Trophoblast cell (in vitro differentiated cells and primary cell): ENCODE data around the gene ADCY2.

Experiments
- DNase-seq, 2 donors: peaks; one replicate each; pipeline ENCODE4 v3.0.0-alpha.2; 2016
- H2AFZ ChIP-seq: 2 replicates; pipeline ENCODE4 v1.6.1; 2013; ENCODE audit warnings: low read length, moderate library complexity, mild to moderate bottlenecking; ENCODE audit not compliant: insufficient read depth, poor library complexity
- H2AK5ac ChIP-seq: 2 replicates; pipeline ENCODE4 v1.6.1; 2013; ENCODE audit warnings: mild to moderate bottlenecking, low read length
- H2BK120ac ChIP-seq: 2 replicates; pipeline ENCODE4 v1.6.1; 2013; ENCODE audit warnings: low read length, mild to moderate bottlenecking, moderate library complexity; ENCODE audit not compliant: insufficient read depth, poor library complexity
- H2BK12ac ChIP-seq: 2 replicates; pipeline ENCODE4 v1.6.1; 2013; ENCODE audit warnings: mild to moderate bottlenecking, low read length, moderate library complexity
- H2BK5ac ChIP-seq: 2 replicates; pipeline ENCODE4 v1.6.1; 2013; ENCODE audit warnings: low read length, low read depth, moderate library complexity, mild to moderate bottlenecking; ENCODE audit not compliant: poor library complexity
- H3K14ac ChIP-seq: 2 replicates; pipeline ENCODE4 v1.6.1; 2013; ENCODE audit warnings: mild to moderate bottlenecking, low read length
- H3K18ac ChIP-seq: 2 replicates; pipeline ENCODE4 v1.6.1; 2013; ENCODE audit warnings: mild to moderate bottlenecking, low read length
- H3K23ac ChIP-seq: 2 replicates; pipeline ENCODE4 v1.6.1; 2013; ENCODE audit warnings: low read length
- H3K27ac ChIP-seq: 2 replicates; pipeline ENCODE4 v1.5.1; 2013; ENCODE audit warnings: low read depth, mild to moderate bottlenecking, inconsistent platforms, low read length, moderate library complexity
- H3K27me3 ChIP-seq: 2 replicates; pipeline ENCODE4 v1.6.1; 2013; ENCODE audit warnings: inconsistent platforms, mild to moderate bottlenecking, low read length, moderate library complexity; ENCODE audit not compliant: insufficient read depth
- H3K36me3 ChIP-seq, 2 experiments: 1 replicate in 1 of 2; 2 replicates in 1 of 2; pipeline ENCODE4 v1.6.1; 2013; ENCODE audit warnings: low read length in 2 of 2, mild to moderate bottlenecking in 2 of 2, moderate library complexity in 1 of 2; ENCODE audit not compliant: insufficient read depth in 2 of 2, control insufficient read depth in 1 of 2
- H3K4ac ChIP-seq: 2 replicates; pipeline ENCODE4 v1.6.1; 2013; ENCODE audit warnings: low read depth, mild to moderate bottlenecking, low read length, moderate library complexity
- H3K4me1 ChIP-seq, 2 experiments: 1 replicate in 1 of 2; 2 replicates in 1 of 2; pipeline ENCODE4 v1.6.1; 2013; ENCODE audit warnings: low read length in 2 of 2, mild to moderate bottlenecking in 2 of 2, moderate library complexity in 1 of 2; ENCODE audit not compliant: insufficient read depth in 2 of 2, control insufficient read depth in 1 of 2
- H3K4me2 ChIP-seq: 2 replicates; pipeline ENCODE4 v1.6.1; 2013; ENCODE audit warnings: inconsistent platforms, mild to moderate bottlenecking, low read length, moderate library complexity
- H3K4me3 ChIP-seq: 2 replicates; pipeline ENCODE4 v1.5.1; 2013; ENCODE audit warnings: mild to moderate bottlenecking, low read depth, low read length, inconsistent platforms
- H3K79me1 ChIP-seq: one replicate; pipeline ENCODE4 v1.6.1; 2013; ENCODE audit warnings: low read length
- H3K79me2 ChIP-seq: 2 replicates; pipeline ENCODE4 v1.6.1; 2013; ENCODE audit warnings: low read length, mild to moderate bottlenecking; ENCODE audit not compliant: control insufficient read depth, insufficient read depth, poor library complexity
- H3K9ac ChIP-seq: 2 replicates; pipeline ENCODE4 v1.6.1; 2013; ENCODE audit warnings: mild to moderate bottlenecking, low read length
- H3K9me3 ChIP-seq: 2 replicates; pipeline ENCODE4 v1.6.1; 2013; ENCODE audit warnings: low read depth, mild to moderate bottlenecking, control low read depth, inconsistent platforms, low read length; ENCODE audit not compliant: insufficient read depth
- H4K12ac ChIP-seq: 2 replicates; pipeline ENCODE4 v1.6.1; 2013; ENCODE audit warnings: low read depth, mild to moderate bottlenecking, low read length, moderate library complexity
- H4K8ac ChIP-seq: 2 replicates; pipeline ENCODE4 v1.6.1; 2013; ENCODE audit warnings: low read depth, mild to moderate bottlenecking, low read length, moderate library complexity
- H4K91ac ChIP-seq: one replicate; pipeline ENCODE4 v1.6.1; 2013; ENCODE audit warnings: low read depth, mild to moderate bottlenecking, low read length, moderate library complexity
- WGBS: extraction: QIAGEN DNeasy Blood & Tissue Kit; methylation state at CpG from one replicate; pipeline ENCODE4 v1.1.7; 2013; ENCODE audit warnings: missing lambda C conversion rate; ENCODE audit not compliant: insufficient read length, insufficient coverage; ENCODE audit errors: extremely low coverage; 5-methylcytosine and 5-hydroxymethylcytosine counted together

ADCY2 gene

DNA sequence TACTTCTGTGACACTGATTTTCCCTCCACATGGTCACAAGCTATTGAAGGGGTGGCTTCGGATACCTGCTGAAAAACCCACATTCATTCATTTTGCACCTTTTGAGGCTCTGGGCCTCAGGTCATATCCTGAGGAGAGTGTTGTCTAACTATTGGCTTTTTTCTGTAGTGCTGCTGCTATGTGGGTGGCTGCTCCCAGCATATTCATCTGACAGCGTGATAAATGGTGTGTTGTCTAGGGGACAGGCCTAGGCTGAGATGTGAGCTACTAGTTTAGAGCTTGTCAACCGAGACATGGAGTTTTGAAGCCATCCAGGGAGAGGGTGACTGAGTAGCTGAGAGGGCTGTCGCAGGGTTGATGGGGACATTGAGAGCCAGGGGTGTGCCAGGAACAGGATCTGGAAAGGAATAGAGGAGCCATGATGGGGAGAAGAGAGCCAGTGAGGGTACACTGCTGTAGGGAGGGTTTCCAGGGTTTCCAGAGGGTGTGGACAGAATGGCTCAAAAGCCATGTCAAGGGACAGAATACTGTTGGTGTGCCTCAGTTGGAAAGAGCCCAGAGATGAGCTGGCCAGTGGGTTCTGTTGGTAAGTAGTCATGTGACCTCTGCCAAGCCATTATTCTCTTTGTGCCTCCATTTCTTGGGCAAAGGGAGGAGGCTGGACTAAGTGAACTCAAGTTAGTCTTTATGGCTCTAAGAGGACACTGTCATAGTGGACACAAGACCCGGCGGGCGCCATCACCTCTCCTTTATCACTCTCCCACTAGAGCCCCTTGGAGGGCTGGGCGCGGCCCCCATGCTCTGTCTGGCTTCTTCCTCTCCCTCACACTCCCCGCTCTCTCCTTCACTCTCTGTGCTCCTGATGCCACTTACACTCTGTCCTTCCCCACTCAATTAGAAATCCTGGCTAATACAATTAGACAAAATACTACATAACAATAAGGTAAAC lies 19.9 kb downstream of the ADCY2 start:
- no peaks in the 10 kb centered on the region for H3K9me3 ChIP-seq

DNA sequence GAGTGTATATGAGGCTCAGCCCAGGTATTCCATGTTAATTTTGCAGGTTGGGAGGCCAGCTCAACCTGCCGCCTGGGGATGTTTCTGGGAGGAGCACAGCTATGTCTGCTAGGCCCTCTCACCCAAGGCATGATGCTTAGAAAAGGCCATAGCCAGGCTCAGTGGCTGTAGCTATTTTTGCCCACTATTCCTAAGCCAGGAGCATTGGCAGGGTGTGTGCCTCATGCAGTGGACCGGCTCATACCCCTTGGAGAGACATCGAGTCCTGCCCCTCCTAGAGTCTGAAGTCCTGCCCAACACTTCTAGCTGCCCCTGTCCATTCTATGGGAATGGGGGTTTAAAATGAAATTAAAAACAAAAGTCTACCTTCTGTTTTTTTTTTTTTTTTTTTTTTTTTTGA lies 22.3 kb downstream of the ADCY2 start:
- Histone ChIP-seq H3K27me3 (no peaks in the 10 kb centered on the region), H3K14ac (no peak overlapping the region), H4K8ac (no peak overlapping the region), H3K4me1 (peaks cover 10 to 24% of the 10 kb centered on the region in 2 experiments), H4K91ac (no peak overlapping the region), H2BK5ac (no peak overlapping the region), H4K12ac (no peak overlapping the region), H3K27ac (no peak overlapping the region), H2AK5ac (no peak overlapping the region), H2AFZ (no peak overlapping the region), H3K23ac (no peak overlapping the region), H3K4ac (no peak overlapping the region), H3K9ac (no peak overlapping the region), H3K79me2 (no peaks in the 10 kb centered on the region), H3K9me3 (no peaks in the 10 kb centered on the region), H3K18ac (no peak overlapping the region), H3K4me3 (peak overlapping the region; percentile 15), H2BK120ac (no peak overlapping the region), H3K79me1 (peaks cover 1% of the 10 kb centered on the region), H2BK12ac (no peak overlapping the region), H3K36me3 (no peaks in the 10 kb centered on the region), H3K4me2 (no peak overlapping the region)
- no CpG with 5 or more reads among the region's 3 CpGs for WGBS
- DNase-seq: no peak

More for the DNA sequence above, 19.9 kb downstream of the ADCY2 start:
- no peak overlapping the region for H2AK5ac ChIP-seq
- no peak overlapping the region for H2BK120ac ChIP-seq
- H4K8ac ChIP-seq: no peak overlapping the region
- H3K23ac ChIP-seq: no peak overlapping the region
- H3K4ac ChIP-seq: no peak overlapping the region
- H3K36me3 ChIP-seq: no peaks in the 10 kb centered on the region
- peaks cover 9 to 17% of the 10 kb centered on the region in 2 experiments for H3K4me1 ChIP-seq
- no peaks in the 10 kb centered on the region for H3K79me2 ChIP-seq
- H2BK12ac ChIP-seq: no peak overlapping the region
- H3K14ac ChIP-seq: no peak overlapping the region
- no peak overlapping the region for H2AFZ ChIP-seq
- H4K12ac ChIP-seq: no peak overlapping the region
- no peak overlapping the region for H3K4me3 ChIP-seq
- no peak overlapping the region for H2BK5ac ChIP-seq
- H4K91ac ChIP-seq: no peak overlapping the region
- no peaks in the 10 kb centered on the region for H3K79me1 ChIP-seq
- no peak overlapping the region for H3K18ac ChIP-seq
- DNase-seq: no peak
- H3K4me2 ChIP-seq: no peak overlapping the region
- no peaks in the 10 kb centered on the region for H3K27me3 ChIP-seq
- H3K27ac ChIP-seq: no peak overlapping the region
- no peak overlapping the region for H3K9ac ChIP-seq
- no CpG with 5 or more reads among the region's 10 CpGs for WGBS

DNA sequence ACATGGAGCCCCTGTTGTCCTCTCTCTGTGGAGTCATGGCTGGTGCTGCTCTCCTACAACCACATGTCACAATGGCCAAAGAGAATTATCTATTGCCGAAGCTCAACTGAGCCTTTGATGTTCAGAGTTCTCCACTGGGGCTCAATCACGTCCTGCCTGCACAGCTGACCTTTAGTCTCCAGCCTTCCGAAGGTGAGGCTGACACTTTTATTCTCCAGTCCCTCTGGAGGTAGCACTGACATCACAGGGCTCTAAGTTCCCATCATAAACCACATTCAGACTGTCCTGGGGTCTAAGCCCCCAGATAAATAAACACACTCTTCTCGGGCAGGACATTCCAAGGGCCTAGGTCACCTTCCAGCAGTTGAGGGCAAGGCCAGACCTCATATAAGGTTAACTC lies 23.4 kb downstream of the ADCY2 start:
- peaks cover 10 to 24% of the 10 kb centered on the region in 2 experiments for H3K4me1 ChIP-seq
- no peak overlapping the region for H2AK5ac ChIP-seq
- H3K4me3 ChIP-seq: no peak overlapping the region
- H3K79me2 ChIP-seq: no peaks in the 10 kb centered on the region
- no peak for DNase-seq
- no peak overlapping the region for H3K27ac ChIP-seq
- no peak overlapping the region for H4K12ac ChIP-seq
- no peak overlapping the region for H4K91ac ChIP-seq
- no peak overlapping the region for H2AFZ ChIP-seq
- no peaks in the 10 kb centered on the region for H3K27me3 ChIP-seq
- WGBS: no CpG with 5 or more reads among the region's 4 CpGs
- H3K79me1 ChIP-seq: peaks cover 1% of the 10 kb centered on the region
- no peak overlapping the region for H3K18ac ChIP-seq
- no peaks in the 10 kb centered on the region for H3K36me3 ChIP-seq
- H2BK5ac ChIP-seq: no peak overlapping the region
- no peak overlapping the region for H2BK12ac ChIP-seq
- no peak overlapping the region for H3K23ac ChIP-seq
- H3K9ac ChIP-seq: no peak overlapping the region
- no peak overlapping the region for H3K4me2 ChIP-seq
- no peak overlapping the region for H2BK120ac ChIP-seq
- no peaks in the 10 kb centered on the region for H3K9me3 ChIP-seq
- H3K14ac ChIP-seq: no peak overlapping the region
- H3K4ac ChIP-seq: no peak overlapping the region
- no peak overlapping the region for H4K8ac ChIP-seq

DNA sequence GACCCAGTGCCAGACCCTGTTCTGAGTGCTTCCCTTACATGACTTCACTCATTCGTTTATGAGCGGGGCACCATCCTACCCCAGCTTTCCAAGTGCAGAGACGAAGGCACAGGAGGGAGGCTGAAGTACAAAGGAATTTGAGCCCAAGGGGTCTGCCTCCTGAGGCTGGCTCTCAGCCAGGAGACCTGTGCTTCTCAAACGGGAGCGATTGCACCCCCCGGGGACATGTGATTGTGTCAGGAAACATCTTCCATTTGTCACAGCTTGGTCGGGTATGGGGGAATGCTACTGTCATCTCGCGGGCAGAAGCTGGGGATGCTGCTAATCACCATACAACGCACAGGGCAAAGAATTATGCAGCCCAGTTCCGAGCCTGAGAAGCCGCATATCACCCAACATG lies 23.9 kb downstream of the ADCY2 start:
- Histone ChIP-seq H3K4ac (no peak overlapping the region), H4K91ac (no peak overlapping the region), H3K4me3 (no peak overlapping the region), H4K8ac (no peak overlapping the region), H3K18ac (no peak overlapping the region), H3K79me1 (peaks cover 1% of the 10 kb centered on the region), H3K4me1 (peaks cover 10 to 24% of the 10 kb centered on the region in 2 experiments), H2AK5ac (no peak overlapping the region), H3K14ac (no peak overlapping the region), H4K12ac (no peak overlapping the region), H3K9me3 (no peaks in the 10 kb centered on the region), H2AFZ (no peak overlapping the region), H3K27me3 (no peaks in the 10 kb centered on the region), H3K9ac (no peak overlapping the region), H2BK12ac (no peak overlapping the region), H3K4me2 (no peak overlapping the region), H3K36me3 (no peaks in the 10 kb centered on the region), H2BK120ac (no peak overlapping the region), H3K27ac (no peak overlapping the region), H2BK5ac (no peak overlapping the region), H3K79me2 (no peaks in the 10 kb centered on the region), H3K23ac (no peak overlapping the region)
- WGBS: no CpG with 5 or more reads among the region's 12 CpGs
- DNase-seq: no peak
